Measurements from ENCODE around the gene PON2.
"Not testable (repeated sequence)": the region's sequence is repeated elsewhere in the genome, so short reads cannot be mapped to it uniquely, and the experiment has no call there.

The PON2 gene

DNA sequence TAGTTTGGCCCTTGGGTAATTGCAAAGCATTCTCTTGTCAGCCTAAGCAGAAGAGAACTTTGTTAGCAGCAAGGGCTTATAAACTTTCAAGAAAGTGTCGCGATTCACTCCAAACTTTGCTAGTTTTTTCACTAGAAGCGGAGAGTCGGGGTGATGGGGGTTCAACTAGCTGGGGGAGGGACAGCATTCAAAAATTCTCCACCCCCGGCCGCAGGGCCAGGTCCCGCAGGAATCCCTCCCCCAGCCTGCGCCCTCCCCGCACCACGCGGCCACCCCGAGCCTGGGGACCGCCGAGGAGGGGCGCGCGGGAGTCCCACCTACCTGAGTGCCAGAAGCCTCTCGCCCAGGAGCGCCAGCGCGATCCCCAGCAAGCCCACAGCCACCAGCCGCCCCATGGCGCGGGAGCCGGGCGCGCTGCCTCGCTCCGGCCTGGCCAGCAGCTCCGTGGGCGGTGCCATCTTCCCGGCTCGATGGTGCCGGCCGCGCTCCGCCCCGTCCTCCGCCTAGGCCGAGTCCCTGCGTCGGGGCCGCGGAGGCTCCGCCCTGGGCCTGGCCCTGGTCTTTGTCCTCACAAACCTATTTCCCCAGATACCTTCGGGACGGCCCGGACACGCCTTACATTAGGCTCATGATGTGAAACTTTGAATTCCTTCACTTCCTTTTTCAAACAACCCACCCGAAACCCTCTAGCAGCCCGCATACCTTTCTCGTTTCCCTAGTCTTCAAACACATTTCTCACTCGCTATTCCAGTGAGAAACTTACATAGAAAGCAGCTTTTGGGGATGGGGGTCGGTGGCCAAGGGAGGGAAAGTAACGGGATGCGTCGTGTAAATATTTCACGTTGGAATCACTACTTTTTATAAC lies at the start of gene PON2:
TSS of gene PON2 (minus strand) at position 472 of the 865 bp plus-strand sequence. CDS start at position 395, 77 bp downstream.
- peak; percentile 67 for DNase-seq

DNA sequence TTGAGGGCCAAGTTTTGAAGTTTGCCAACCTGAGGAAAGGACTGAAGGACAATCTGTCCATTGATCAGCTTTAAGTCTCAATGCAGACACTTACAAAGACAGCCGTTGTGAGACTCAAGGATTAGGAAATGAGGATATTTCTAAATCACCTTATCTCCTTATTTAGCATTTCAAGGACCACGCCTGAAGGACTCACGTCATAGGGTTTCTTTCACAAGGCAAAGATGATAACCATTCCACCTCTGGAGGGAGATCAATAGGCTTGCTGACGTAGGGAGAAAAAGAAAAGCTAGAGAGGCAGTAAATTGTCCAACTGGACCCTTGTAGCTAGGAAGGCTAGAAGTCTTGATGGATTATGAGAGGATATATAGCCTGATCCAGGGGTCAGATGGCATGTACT lies 47.6 kb upstream of the PON2 start:
- no peak for DNase-seq

GRCh38 chr7:95481271-95482165 lies 46.7 kb upstream of the PON2 start:
- DNase-seq: no peak

GRCh38 chr7:95479992-95480624 lies 45.3 kb upstream of the PON2 start:
- no peak for DNase-seq

GRCh38 chr7:95478272-95479037 lies 43.6 kb upstream of the PON2 start:
- DNase-seq: peak; percentile 23

DNA sequence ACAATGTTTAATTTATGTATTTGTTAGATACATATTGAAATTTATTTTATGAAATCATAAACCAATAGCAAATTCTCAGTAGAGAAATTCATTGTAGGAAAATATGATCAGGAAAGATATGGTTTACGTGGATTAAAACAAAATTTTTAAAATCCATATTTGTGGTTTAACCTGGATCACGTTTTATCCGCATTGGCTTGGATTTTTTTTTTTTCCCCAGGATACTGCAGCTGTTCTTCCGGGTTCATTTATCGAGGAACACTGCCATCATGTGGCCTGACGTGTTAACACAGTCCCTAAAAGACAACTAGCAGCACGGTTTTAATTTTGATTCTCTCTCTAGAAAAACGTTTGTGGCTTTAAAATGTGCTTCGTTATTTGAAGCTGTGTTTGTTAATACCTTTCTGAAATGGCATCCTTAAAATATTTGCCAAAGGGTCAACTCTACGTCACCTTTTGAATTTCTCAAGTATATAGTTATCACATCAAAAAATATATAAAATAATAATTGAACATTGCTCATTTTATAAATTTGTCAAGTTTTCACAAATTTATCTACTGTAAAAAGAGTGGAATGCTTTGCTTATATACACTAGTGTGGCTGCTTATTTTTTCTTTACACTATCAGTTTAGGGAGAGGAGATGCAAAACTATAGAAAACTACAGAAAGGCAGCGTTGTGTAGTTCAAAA lies 42.2 kb upstream of the PON2 start:
- peak; percentile 26 for DNase-seq

- DNase-seq: no peak
These were observed 41.4 kb upstream of the PON2 start for GRCh38 chr7:95476072-95476847.

DNA sequence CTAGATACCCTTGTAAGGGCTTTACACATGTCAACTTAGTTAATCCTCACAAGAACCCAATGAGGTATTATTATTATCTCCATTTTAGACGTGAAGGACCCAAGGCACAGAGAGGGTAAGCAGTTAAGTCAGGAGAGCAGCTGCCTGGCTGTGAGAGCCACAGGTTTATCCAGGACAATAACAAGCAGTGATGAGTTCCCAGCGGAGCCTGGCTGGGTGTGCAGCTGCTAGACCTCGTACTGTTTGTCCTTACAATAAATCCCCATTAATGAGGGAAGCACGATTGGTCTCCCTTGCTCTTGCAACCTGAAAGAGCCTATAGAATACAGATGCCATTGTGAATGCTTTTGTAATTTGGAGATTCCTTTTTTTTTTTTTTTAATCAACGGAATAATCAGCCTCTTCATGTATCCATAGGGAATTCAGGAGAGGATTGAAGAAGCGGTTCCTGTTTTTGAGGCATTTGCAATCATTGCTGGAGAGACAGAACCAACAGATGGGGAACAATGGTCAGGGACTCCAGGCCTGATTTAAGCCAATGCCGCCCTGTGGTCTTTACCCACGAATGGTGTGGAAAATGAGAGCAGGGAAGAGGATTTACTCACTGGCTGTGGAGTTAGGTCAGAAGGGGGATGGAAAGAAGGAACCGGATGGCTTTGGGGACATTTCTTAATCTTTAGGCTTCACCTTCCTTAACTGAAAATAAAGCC lies 38.6 kb upstream of the PON2 start:
- no peak for DNase-seq

DNA sequence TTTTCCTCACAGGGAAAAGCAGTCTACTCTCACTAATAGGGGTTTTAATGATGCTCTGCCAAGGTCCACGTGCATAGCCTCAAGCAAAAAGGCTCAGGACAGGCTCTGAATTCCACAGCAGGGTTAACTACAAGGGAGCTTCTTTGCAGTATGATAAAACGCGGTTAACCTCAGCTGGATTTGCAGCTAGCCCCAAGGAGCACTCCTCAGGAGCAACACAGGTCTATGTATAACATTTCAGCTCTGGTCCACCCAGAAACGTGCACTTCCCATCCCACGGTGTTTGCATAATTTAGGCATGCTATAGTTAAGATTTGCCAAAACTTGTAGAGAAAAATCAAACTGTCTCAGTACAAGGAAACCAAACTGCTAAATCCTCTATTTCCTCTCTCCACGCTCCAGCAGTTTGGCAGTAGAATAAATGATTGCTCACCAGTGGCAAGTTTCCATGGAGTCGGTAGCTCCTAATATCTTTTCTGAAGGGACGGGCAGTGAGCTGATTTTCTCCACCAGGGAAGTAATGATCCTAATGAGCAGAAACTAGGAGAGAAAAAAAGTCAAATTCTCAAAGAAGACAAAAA lies 37.8 kb upstream of the PON2 start:
- no peak for DNase-seq

GRCh38 chr7:95471071-95471470 lies 36.2 kb upstream of the PON2 start:
- DNase-seq: no peak

DNA sequence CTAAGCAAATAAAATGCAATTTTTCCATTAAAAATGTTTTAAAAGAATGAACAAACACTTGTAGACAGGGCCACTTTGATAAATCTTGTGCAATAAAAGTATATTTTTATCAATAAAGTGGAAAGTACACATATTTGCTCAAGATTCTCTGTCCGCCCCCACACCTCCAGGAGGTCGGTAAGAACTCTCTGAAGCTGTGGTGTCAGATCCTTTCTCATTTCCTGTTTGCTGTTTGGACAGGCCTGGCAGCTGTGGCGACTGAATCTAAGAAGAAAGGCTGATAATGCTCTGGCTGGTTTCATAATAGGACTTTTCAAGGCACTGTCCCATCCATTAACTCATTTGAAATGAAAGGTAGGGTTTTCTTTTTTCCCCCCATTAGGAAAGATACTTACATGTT lies 35.6 kb upstream of the PON2 start:
- DNase-seq: peak; percentile 34

DNA sequence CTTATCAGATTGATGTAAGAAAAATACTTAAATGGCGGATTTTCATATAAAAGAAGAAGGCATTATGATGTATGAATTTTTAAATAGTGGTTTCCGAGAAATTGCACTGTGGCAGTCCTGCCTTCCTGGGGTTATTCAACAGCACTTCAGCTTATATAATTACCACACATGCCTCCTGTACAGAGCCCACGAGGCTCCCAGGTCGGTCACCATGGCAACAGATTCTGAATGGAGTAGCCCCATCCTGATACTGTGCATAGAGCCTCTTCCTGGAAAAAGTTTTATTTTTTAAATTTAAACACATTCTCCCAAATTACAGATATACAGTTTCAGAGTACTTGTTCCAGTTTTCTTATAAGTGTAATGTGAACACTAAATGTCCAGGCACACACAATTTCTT lies 35.0 kb upstream of the PON2 start:
- no peak for DNase-seq

DNA sequence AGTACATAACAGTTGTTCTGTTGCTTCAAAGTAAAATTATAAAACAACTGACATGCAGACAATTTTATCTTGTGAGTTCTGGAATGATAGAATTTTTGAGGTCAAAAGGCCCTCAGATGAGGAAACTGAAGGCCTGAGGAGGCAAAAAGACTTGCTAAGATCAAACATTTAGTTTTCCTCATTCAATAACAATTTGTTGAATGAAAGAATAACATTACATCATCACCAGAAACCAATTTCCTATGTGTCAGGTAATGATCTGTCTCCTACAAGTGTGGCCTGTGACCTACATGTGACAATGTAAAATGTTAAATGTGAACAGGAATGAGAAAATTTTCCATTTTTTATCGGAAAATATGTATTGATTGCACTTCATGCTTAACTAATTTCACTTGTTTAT lies 34.4 kb upstream of the PON2 start:
- DNase-seq: no peak

- no peak for DNase-seq
These were observed 33.2 kb upstream of the PON2 start for GRCh38 chr7:95467912-95468607.

DNA sequence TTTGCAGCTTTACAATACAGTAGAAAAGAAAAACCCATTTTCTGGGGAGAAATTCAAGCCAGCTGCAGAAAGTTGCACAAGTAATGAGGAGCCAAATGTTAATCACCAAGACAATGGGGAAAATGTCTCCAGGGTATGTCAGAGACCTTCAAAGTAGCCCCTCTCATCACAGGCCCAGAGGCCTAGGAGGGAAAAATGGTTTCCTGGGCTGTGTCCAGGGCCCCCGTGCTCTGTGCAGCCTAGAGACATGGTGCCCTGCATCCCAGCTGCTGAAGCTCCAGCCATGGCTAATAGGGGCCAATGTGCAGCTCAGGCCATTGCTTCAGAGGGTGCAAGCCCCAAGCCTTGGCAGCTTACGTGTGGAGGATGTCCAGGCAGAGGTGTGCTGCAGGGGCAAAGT lies 25.8 kb upstream of the PON2 start:
- DNase-seq: not testable (repeated sequence)

DNA sequence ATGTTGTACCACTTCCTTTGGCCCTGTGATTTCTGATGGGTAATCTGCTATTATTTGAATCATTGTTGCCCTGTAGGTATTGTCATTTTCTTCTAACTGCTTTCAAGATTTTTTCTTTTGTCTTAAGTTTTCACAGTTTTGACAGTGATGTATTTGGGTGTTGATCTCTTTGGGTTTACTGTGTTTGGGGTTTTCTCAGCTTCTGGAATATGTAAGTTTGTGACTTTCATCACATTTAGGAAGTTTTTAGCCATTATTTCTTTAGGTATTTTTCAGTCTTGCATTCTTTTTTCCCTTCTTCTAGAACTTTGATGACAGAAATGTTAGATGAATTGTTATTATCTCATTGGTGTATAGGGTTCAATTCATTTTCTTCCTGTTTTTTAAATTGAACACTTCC lies 23.1 kb upstream of the PON2 start:
- DNase-seq: no peak

DNA sequence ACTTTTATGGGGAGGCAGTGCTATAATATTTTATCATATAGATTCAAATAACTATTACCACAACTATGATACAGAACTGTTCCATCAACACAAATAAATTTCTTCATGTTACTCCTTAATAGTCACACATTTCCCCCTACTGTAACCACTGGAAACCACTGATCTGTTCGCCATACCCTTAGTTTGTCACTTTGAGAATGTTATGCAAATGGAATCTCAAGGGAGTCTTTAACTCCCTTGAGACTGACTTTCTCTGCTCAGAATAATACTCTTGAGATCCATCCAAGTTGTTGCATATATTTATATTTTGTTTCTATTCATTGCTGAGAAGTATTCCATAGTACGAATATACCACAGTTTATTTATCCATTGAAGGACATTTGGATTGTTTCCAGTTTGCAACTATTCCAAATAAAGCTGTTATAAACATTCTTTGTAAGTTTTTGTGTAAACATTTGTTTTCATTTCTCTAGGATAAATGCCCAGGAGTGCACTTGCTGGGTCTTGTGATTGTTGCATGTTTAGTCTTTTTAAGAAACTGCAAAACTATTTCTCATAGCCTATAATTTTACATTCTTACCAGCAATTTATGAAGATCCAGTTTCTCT lies 19.7 kb upstream of the PON2 start:
- DNase-seq: no peak

DNA sequence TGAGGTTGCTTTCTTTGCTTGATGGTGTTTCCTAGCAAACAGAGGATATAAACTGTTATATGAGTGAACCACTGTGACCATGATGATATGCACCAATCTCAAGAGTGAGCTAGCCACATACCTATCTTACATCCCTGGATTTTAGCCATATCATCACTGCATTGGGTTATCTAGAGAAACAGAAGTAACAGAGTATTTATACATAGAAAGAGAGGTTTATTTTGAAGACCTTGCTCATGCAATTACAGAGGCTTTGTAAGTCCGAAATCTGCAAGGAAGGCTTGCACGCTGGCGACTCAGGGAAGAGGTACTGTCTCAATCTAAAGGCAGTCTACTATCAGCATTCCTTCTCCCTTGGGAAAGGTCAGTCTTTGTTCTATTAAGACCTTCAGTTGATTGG lies 11.8 kb upstream of the PON2 start:
- no peak for DNase-seq

DNA sequence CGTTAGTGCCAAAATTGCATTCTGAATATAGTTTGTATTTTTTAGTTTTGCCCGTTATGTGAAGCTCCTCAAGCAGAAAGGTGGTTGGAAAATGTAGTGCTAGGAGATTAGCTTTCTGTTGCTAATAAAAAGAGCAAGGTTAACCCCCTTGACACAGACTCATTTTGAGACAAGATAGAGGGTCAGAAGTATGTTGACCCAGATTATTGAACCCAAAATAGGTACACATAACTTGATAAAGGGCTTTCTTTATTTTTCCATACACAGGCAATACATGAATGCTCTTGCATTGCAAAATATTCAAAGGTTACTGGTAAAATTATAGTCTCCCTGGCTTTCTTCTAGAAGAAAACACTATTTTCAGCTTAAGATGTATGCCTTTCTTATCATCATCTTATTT lies 10.0 kb upstream of the PON2 start:
- DNase-seq: no peak

Measured in NCI-H226 (cell line).